Natural killer cell (primary cell): ENCODE results near the gene TCHHL1. TPM values are rescaled to one million over a fixed set of nuclear protein-coding genes. Genes with fewer than 3 reads are reported as not detected.

Experiments used
- ATAC-seq, 3 donors: fragments of 150-1000 bp in 2 of 3; fragments of 200-7000 bp in 1 of 3; cut with Tn5 transposase; 1 replicate in 1 of 3; 2 replicates in 2 of 3; pipeline ENCODE4 v1.10.0; 2021; ENCODE audit warnings: mild to moderate bottlenecking in 2 of 3, moderate library complexity in 2 of 3
- DNase-seq, 2 donors: peaks; one replicate each; pipeline versions ENCODE4 v3.0.0 to v3.0.0-alpha.2; 2013 to 2021; ENCODE audit warnings: mixed read lengths in 1 of 2
- H3K27ac ChIP-seq: one replicate; pipeline ENCODE4 v1.5.1; 2013; ENCODE audit warnings: mild to moderate bottlenecking, low read length
- H3K27me3 ChIP-seq: one replicate; pipeline ENCODE4 v1.6.1; 2013; ENCODE audit warnings: low read length; ENCODE audit not compliant: control insufficient read depth, insufficient read depth
- H3K36me3 ChIP-seq: one replicate; pipeline ENCODE4 v1.6.1; 2013; ENCODE audit warnings: low read length; ENCODE audit not compliant: control insufficient read depth, insufficient read depth
- H3K4me1 ChIP-seq: one replicate; pipeline ENCODE4 v1.6.1; 2013; ENCODE audit warnings: low read length; ENCODE audit not compliant: control insufficient read depth, insufficient read depth
- H3K4me3 ChIP-seq: one replicate; pipeline ENCODE4 v1.5.1; 2013; ENCODE audit warnings: low read length
- H3K9me3 ChIP-seq: one replicate; pipeline ENCODE4 v1.6.1; 2013; ENCODE audit warnings: low read length; ENCODE audit not compliant: control insufficient read depth, insufficient read depth
- H3K27ac Mint-ChIP-seq, 2 donors: one replicate each; pipeline ENCODE4 v1.8.0; 2022; ENCODE audit warnings: mild to moderate bottlenecking in 2 of 2, mixed read lengths in 2 of 2, moderate library complexity in 1 of 2
- H3K27me3 Mint-ChIP-seq, 2 donors: one replicate each; pipeline ENCODE4 v1.8.0; 2022; ENCODE audit warnings: low read depth in 2 of 2, mixed read lengths in 2 of 2
- H3K36me3 Mint-ChIP-seq: one replicate; pipeline ENCODE4 v1.8.0; 2022; ENCODE audit warnings: mixed read lengths
- H3K4me1 Mint-ChIP-seq, 2 donors: one replicate each; pipeline ENCODE4 v1.8.0; 2022; ENCODE audit warnings: mixed read lengths in 2 of 2
- H3K4me3 Mint-ChIP-seq: one replicate; pipeline ENCODE4 v1.8.0; 2022; ENCODE audit warnings: mild to moderate bottlenecking, moderate library complexity, mixed read lengths
- H3K9me3 Mint-ChIP-seq, 2 donors: one replicate each; pipeline ENCODE4 v1.8.0; 2022; ENCODE audit warnings: mixed read lengths in 2 of 2
- CTCF ChIP-seq: fragments of 200-600 bp; IDR thresholded peaks from one replicate; pipeline ENCODE4 v1.8.0; 2022; ENCODE audit warnings: antibody characterized with exemption
- WGBS: methylation state at CpG from one replicate; pipeline ENCODE4 v1.1.7; 2013; ENCODE audit warnings: missing lambda C conversion rate; ENCODE audit not compliant: insufficient coverage; 5-methylcytosine and 5-hydroxymethylcytosine counted together
- intact Hi-C: fragments of 100-400 bp; cut with micrococcal nuclease; formaldehyde crosslinking; loops from one replicate; pipeline ENCODE4 v1.14.2; 2022
- total RNA-seq, 4 donors: library from RNA; stranded (reverse); fragments of 120-200 nt in 1 of 4; gene quantifications; one replicate each; pipeline versions ENCODE4 v1.2.3 to v1.2.4, GENCODE V29; 2013 to 2022

The TCHHL1 gene
- total RNA-seq, 3 donors from 2014 or later (not counting 1 experiment from before 2014, with no cell fraction given), result not detected

GRCh38 chr1:152078831-152079441 lies 9.9 kb downstream of the TCHHL1 start:
- Histone ChIP-seq H3K27ac (no peak overlapping the region), H3K9me3 (no peaks in the 10 kb centered on the region), H3K36me3 (no peaks in the 10 kb centered on the region), H3K4me1 (no peaks in the 10 kb centered on the region), H3K4me3 (no peak overlapping the region), H3K27me3 (peaks cover 5% of the 10 kb centered on the region)
- no peak overlapping the region for H3K4me3 Mint-ChIP-seq
- 86% methylated on average over 24 of the region's 24 CpGs for WGBS
- intact Hi-C loops, result no loop called here
- no peaks in the 10 kb centered on the region for H3K36me3 Mint-ChIP-seq
- no peaks in the 10 kb centered on the region for H3K9me3 Mint-ChIP-seq
- DNase-seq, result no peak
- ATAC-seq, result no peak
- H3K27ac Mint-ChIP-seq, result no peak overlapping the region
- no peaks in the 10 kb centered on the region for H3K4me1 Mint-ChIP-seq
- peaks cover 12 to 25% of the 10 kb centered on the region in 2 donors for H3K27me3 Mint-ChIP-seq
- no peak for TF ChIP-seq CTCF

- Mint-ChIP-seq H3K27me3 (peaks cover 17 to 67% of the 10 kb centered on the region in 2 donors), H3K4me3 (no peak overlapping the region), H3K27ac (no peak overlapping the region), H3K36me3 (no peaks in the 10 kb centered on the region), H3K4me1 (no peaks in the 10 kb centered on the region), H3K9me3 (no peaks in the 10 kb centered on the region)
- intact Hi-C loops, result no loop called here
- 80% methylated on average over 3 of the region's 3 CpGs for WGBS
- H3K36me3 ChIP-seq, result no peaks in the 10 kb centered on the region
- no peak overlapping the region for H3K27ac ChIP-seq
- H3K27me3 ChIP-seq, result peaks cover 6% of the 10 kb centered on the region
- DNase-seq, result no peak
- no peak for TF ChIP-seq CTCF
- no peaks in the 10 kb centered on the region for H3K9me3 ChIP-seq
- no peak for ATAC-seq
- no peak overlapping the region for H3K4me3 ChIP-seq
- no peaks in the 10 kb centered on the region for H3K4me1 ChIP-seq
Observed at GRCh38 chr1:152072311-152072710, 16.6 kb downstream of the TCHHL1 start.

- Histone ChIP-seq H3K4me3 (no peak overlapping the region), H3K4me1 (no peaks in the 10 kb centered on the region), H3K36me3 (no peaks in the 10 kb centered on the region), H3K9me3 (no peaks in the 10 kb centered on the region), H3K27me3 (peaks cover 5% of the 10 kb centered on the region), H3K27ac (no peak overlapping the region)
- no peaks in the 10 kb centered on the region for H3K9me3 Mint-ChIP-seq
- H3K27ac Mint-ChIP-seq, result no peak overlapping the region
- DNase-seq (no peak), ATAC-seq (no peak)
- H3K4me1 Mint-ChIP-seq, result no peaks in the 10 kb centered on the region
- TF ChIP-seq CTCF, result no peak
- no peaks in the 10 kb centered on the region for H3K36me3 Mint-ChIP-seq
- intact Hi-C loops, result no loop called here
- H3K27me3 Mint-ChIP-seq, result peaks cover 22 to 68% of the 10 kb centered on the region in 2 donors
- H3K4me3 Mint-ChIP-seq, result no peak overlapping the region
- 77% methylated on average over 3 of the region's 3 CpGs for WGBS
Observed at GRCh38 chr1:152071123-152071522, 17.7 kb downstream of the TCHHL1 start.

GRCh38 chr1:152067929-152068328 lies 20.9 kb downstream of the TCHHL1 start:
- H3K36me3 Mint-ChIP-seq, result no peaks in the 10 kb centered on the region
- H3K9me3 Mint-ChIP-seq, result no peaks in the 10 kb centered on the region
- no peak overlapping the region for H3K27ac Mint-ChIP-seq
- H3K27me3 ChIP-seq, result peaks cover 13% of the 10 kb centered on the region
- no peak for ATAC-seq
- 88% methylated on average over 1 of the region's 1 CpG for WGBS
- no peak overlapping the region for H3K27ac ChIP-seq
- no peak for TF ChIP-seq CTCF
- H3K27me3 Mint-ChIP-seq, result peaks cover 33 to 59% of the 10 kb centered on the region in 2 donors
- intact Hi-C loops, result no loop called here
- no peaks in the 10 kb centered on the region for H3K9me3 ChIP-seq
- H3K4me1 ChIP-seq, result no peaks in the 10 kb centered on the region
- H3K4me3 ChIP-seq, result no peak overlapping the region
- H3K36me3 ChIP-seq, result no peaks in the 10 kb centered on the region
- no peak overlapping the region for H3K4me3 Mint-ChIP-seq
- DNase-seq, result no peak
- H3K4me1 Mint-ChIP-seq, result no peaks in the 10 kb centered on the region
